ENCODE results near the gene CRK.
"Not testable (repeated sequence)": the region's sequence is repeated elsewhere in the genome, so short reads cannot be mapped to it uniquely, and the experiment has no call there.

The CRK gene

GRCh38 chr17:1379930-1380313 is 76.1 kb downstream of the CRK start:
- no peak for DNase-seq

- DNase-seq = no peak
These were observed 76.7 kb downstream of the CRK start for GRCh38 chr17:1379208-1379929.

GRCh38 chr17:1378476-1378860 is 77.6 kb downstream of the CRK start:
- not testable (repeated sequence) for DNase-seq

GRCh38 chr17:1377334-1377733 is 78.7 kb downstream of the CRK start:
- DNase-seq = no peak

GRCh38 chr17:1376061-1376460 is 80.0 kb downstream of the CRK start:
- no peak for DNase-seq

GRCh38 chr17:1375615-1376014 is 80.4 kb downstream of the CRK start:
- no peak for DNase-seq

GRCh38 chr17:1374431-1375177 is 81.4 kb downstream of the CRK start:
- DNase-seq = no peak

- DNase-seq = no peak
These were observed 82.3 kb downstream of the CRK start for GRCh38 chr17:1373707-1374237.

- no peak for DNase-seq
These were observed 83.4 kb downstream of the CRK start for GRCh38 chr17:1372618-1373017.

- no peak for DNase-seq
These were observed 84.0 kb downstream of the CRK start for GRCh38 chr17:1371893-1372590.

Data from NCI-H69 (cell line).